ENCODE results near the gene TMEM89. TPM values are rescaled to one million over a fixed set of nuclear protein-coding genes. Genes with fewer than 3 reads are reported as not detected.

TMEM89 gene
- total and polyA plus RNA-seq, 2 experiments from 2014 or later, result not detected

- no peak overlapping the region for H3K4me2 ChIP-seq
- H3K79me2 ChIP-seq (replicated peaks; ENCODE audit: insufficient read depth), result no peaks in the 10 kb centered on the region
- H3K4me3 Mint-ChIP-seq, result no peak overlapping the region
- peaks cover 20% of the 10 kb centered on the region for H3F3A ChIP-seq (replicated peaks; ENCODE audit: low read depth)
- H3K9me2 ChIP-seq (ENCODE audit: insufficient read depth), result no peaks in the 10 kb centered on the region
- H4K20me1 ChIP-seq (replicated peaks; ENCODE audit: insufficient read depth), result 0 out of 2 replicates have a peak, but pooled peaks cover 3% of the 10 kb centered on the region
- H3K27me3 ChIP-seq (ENCODE audit: insufficient read depth), result no peaks in the 10 kb centered on the region
- no peaks in the 10 kb centered on the region for H3K36me3 ChIP-seq (ENCODE audit: insufficient read depth)
- peaks cover 22% of the 10 kb centered on the region for H3K27me3 Mint-ChIP-seq (ENCODE audit: insufficient read depth, low read depth, poor library complexity)
- H3K4me3 ChIP-seq, result no peak overlapping the region
- DNase-seq (ENCODE audit: low spot score), result no peak
- H2AFZ ChIP-seq, result no peak overlapping the region
- no peaks in the 10 kb centered on the region; the same call in 2 of the 3 replicates for H3K9me3 Mint-ChIP-seq
- peaks cover 10% of the 10 kb centered on the region; the same call in 2 of the 3 replicates for H3K4me1 Mint-ChIP-seq
- no peak overlapping the region for H3K27ac ChIP-seq (ENCODE audit: low read depth)
- ATAC-seq, result no peak
- H3K36me3 Mint-ChIP-seq (ENCODE audit: low read depth), result peaks cover 37% of the 10 kb centered on the region
- H3K27ac Mint-ChIP-seq, result no peak overlapping the region
- TF ChIP-seq, protein P1, sequence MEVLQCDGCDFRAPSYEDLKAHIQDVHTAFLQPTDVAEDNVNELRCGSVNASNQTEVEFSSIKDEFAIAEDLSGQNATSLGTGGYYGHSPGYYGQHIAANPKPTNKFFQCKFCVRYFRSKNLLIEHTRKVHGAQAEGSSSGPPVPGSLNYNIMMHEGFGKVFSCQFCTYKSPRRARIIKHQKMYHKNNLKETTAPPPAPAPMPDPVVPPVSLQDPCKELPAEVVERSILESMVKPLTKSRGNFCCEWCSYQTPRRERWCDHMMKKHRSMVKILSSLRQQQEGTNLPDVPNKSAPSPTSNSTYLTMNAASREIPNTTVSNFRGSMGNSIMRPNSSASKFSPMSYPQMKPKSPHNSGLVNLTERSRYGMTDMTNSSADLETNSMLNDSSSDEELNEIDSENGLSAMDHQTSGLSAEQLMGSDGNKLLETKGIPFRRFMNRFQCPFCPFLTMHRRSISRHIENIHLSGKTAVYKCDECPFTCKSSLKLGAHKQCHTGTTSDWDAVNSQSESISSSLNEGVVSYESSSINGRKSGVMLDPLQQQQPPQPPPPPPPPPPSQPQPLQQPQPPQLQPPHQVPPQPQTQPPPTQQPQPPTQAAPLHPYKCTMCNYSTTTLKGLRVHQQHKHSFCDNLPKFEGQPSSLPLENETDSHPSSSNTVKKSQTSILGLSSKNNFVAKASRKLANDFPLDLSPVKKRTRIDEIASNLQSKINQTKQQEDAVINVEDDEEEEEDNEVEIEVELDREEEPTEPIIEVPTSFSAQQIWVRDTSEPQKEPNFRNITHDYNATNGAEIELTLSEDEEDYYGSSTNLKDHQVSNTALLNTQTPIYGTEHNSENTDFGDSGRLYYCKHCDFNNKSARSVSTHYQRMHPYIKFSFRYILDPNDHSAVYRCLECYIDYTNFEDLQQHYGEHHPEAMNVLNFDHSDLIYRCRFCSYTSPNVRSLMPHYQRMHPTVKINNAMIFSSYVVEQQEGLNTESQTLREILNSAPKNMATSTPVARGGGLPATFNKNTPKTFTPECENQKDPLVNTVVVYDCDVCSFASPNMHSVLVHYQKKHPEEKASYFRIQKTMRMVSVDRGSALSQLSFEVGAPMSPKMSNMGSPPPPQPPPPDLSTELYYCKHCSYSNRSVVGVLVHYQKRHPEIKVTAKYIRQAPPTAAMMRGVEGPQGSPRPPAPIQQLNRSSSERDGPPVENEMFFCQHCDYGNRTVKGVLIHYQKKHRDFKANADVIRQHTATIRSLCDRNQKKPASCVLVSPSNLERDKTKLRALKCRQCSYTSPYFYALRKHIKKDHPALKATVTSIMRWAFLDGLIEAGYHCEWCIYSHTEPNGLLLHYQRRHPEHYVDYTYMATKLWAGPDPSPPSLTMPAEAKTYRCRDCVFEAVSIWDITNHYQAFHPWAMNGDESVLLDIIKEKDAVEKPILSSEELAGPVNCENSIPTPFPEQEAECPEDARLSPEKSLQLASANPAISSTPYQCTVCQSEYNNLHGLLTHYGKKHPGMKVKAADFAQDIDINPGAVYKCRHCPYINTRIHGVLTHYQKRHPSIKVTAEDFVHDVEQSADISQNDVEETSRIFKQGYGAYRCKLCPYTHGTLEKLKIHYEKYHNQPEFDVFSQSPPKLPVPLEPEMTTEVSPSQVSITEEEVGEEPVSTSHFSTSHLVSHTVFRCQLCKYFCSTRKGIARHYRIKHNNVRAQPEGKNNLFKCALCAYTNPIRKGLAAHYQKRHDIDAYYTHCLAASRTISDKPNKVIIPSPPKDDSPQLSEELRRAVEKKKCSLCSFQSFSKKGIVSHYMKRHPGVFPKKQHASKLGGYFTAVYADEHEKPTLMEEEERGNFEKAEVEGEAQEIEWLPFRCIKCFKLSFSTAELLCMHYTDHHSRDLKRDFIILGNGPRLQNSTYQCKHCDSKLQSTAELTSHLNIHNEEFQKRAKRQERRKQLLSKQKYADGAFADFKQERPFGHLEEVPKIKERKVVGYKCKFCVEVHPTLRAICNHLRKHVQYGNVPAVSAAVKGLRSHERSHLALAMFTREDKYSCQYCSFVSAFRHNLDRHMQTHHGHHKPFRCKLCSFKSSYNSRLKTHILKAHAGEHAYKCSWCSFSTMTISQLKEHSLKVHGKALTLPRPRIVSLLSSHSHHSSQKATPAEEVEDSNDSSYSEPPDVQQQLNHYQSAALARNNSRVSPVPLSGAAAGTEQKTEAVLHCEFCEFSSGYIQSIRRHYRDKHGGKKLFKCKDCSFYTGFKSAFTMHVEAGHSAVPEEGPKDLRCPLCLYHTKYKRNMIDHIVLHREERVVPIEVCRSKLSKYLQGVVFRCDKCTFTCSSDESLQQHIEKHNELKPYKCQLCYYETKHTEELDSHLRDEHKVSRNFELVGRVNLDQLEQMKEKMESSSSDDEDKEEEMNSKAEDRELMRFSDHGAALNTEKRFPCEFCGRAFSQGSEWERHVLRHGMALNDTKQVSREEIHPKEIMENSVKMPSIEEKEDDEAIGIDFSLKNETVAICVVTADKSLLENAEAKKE (CRISPR knock-in tag; IDR thresholded peaks at IDR 0.05), result no peak
- TF ChIP-seq REST (IDR thresholded peaks at IDR 0.05; ENCODE audit: unreplicated experiment) (no peak), CREB1 (CRISPR knock-in tag; IDR thresholded peaks at IDR 0.05; ENCODE audit: low read depth) (no peak), NANOG (IDR thresholded peaks at IDR 0.05; ENCODE audit: borderline replicate concordance) (no peak)
- peaks cover 3% of the 10 kb centered on the region; the same call in 1 of the 2 replicates for H3K4me1 ChIP-seq (ENCODE audit: insufficient read depth)
Measured at GRCh38 chr3:48652923-48653715, 31.6 kb upstream of the TMEM89 start.

Measured in GM23338 (cell line).